ENCODE data around the gene MYO19. TPM values are rescaled to one million over a fixed set of nuclear protein-coding genes. Genes with fewer than 3 reads are reported as not detected.

Gene MYO19
- total RNA-seq, 1 donor from 2014 or later: 20.9 TPM

DNA sequence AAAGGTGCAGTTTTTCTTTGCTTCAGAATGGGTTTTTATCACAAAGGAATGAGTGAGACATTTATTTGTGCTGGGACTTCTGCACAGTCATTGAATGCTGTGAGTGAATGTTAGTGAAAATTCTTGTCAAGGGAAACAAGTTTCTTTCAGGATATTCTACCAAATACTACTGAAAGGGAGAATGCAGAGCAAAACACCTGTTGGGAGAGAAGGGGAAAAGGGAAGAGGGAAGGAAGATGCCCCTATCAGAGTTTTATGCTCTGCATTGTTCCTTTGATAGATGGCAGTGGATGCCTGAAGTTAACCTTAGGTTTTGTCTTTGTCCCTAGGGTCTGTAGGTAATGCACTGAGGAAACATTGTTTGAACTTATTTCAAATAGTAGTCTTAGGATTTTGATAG, 13.1 kb upstream of the MYO19 start:
- H3K4me1 ChIP-seq (ENCODE audit: control insufficient read depth in 3 of 3, insufficient read depth in 3 of 3, low read length in 3 of 3): peaks cover 30 to 40% (median 34%) of the 10 kb centered on the region in 3 donors
- no peaks in the 10 kb centered on the region for H3K9me3 ChIP-seq (ENCODE audit: control insufficient read depth in 3 of 3, low read length in 3 of 3)
- H3K27ac ChIP-seq (ENCODE audit: low read depth, low read length): no peak overlapping the region
- no peaks in the 10 kb centered on the region for H3K36me3 ChIP-seq (ENCODE audit: control insufficient read depth in 3 of 3, insufficient read depth in 3 of 3, low read length in 3 of 3)
- H3K4me3 ChIP-seq (ENCODE audit: low read length in 3 of 3): peak overlapping the region in 1 of 3 donors; percentile 85
- H3K9ac ChIP-seq (ENCODE audit: low read depth in 1 of 3, low read length in 3 of 3): peak overlapping the region; percentile 0 to 34 (median 13)
- no peaks in the 10 kb centered on the region for H3K27me3 ChIP-seq (ENCODE audit: control insufficient read depth in 3 of 3, insufficient read depth in 3 of 3, low read length in 3 of 3)

DNA sequence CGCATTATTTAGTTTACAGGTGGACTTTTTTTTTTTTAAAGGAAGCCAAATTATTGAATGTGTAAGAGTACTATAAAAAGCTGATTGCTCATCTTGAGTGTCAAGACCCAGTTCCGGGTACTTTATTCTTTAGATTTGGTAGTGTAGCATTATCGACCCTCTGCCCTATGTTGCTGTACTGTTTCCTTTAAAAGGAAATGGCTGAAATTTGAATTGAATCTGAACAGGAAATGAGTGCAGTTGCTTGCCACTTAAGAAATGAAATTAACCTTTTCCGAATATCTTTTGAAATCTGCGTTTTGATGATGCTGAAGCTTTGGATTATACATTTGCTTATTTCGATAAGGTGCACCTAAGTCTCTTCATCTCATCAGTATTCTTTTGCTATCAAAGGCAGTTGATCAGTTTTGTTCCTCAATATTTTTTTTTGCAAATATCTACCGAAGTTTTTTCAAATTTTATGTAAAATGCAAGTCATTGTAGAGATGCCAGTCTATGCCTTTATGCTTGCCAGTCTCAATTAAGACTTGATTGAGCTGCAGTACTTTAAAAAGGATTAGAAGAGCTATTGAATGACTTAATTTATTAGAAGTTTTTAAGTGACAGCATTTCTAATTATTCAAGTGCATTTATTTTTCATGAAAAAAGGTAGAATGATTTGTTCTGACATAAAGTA, 11.9 kb upstream of the MYO19 start:
- no peaks in the 10 kb centered on the region for H3K27me3 ChIP-seq (ENCODE audit: control insufficient read depth in 3 of 3, insufficient read depth in 3 of 3, low read length in 3 of 3)
- peaks cover 30 to 40% (median 34%) of the 10 kb centered on the region in 3 donors for H3K4me1 ChIP-seq (ENCODE audit: control insufficient read depth in 3 of 3, insufficient read depth in 3 of 3, low read length in 3 of 3)
- no peaks in the 10 kb centered on the region for H3K9me3 ChIP-seq (ENCODE audit: control insufficient read depth in 3 of 3, low read length in 3 of 3)
- H3K27ac ChIP-seq (ENCODE audit: low read depth, low read length): peak overlapping the region; percentile 100
- no peaks in the 10 kb centered on the region for H3K36me3 ChIP-seq (ENCODE audit: control insufficient read depth in 3 of 3, insufficient read depth in 3 of 3, low read length in 3 of 3)
- peak overlapping the region; percentile 81 to 97 (median 90) for H3K9ac ChIP-seq (ENCODE audit: low read depth in 1 of 3, low read length in 3 of 3)
- H3K4me3 ChIP-seq (ENCODE audit: low read length in 3 of 3): peak overlapping the region; percentile 80 to 88 (median 85)

DNA sequence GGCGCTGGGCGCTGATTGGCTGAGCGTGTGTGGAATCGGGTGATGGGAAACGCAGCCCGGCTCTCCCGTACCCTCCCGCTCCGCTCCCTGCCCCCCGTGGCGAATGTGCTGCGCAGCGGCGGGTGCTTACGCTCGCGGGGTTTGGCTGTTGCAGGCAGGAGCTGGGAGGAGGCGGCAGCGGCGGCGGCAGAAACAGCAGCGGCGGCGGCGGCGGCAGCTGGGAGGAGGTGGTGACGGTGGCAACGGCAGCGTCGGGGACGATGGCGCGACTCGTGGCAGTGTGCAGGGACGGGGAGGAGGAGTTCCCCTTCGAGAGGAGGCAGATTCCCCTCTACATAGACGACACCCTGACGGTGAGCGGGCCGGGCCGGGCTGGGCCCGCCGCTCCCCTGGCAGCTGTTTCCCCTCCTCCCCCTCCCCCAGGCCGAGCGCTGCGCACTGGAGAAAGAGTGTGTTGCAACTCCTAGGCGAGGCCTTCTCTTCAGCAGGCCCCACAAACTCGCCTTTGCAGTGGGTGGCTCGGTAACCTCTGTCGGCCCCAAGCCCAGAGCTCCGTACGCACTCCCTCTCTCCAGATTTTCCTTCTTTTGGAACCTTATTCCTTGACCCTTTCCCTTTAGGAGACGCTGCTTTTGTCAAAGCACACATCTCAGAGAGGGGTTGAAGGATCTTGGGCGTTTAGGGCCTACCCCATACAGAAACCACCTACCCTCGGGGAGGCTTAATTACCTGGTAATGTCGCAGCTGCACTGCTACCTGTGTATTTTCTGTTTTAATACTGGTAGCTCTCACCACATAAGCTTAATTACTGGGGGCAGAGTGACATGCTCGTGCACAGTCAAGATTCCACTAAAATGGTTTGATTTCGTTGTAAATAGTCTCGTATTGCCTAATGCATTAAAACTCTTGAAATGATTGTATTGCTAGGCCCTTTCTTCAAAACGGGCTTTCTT, 11.1 kb upstream of the MYO19 start:
- no peaks in the 10 kb centered on the region for H3K27me3 ChIP-seq (ENCODE audit: control insufficient read depth in 3 of 3, insufficient read depth in 3 of 3, low read length in 3 of 3)
- peak overlapping the region; percentile 100 for H3K27ac ChIP-seq (ENCODE audit: low read depth, low read length)
- peak overlapping the region; percentile 80 to 88 (median 85) for H3K4me3 ChIP-seq (ENCODE audit: low read length in 3 of 3)
- no peaks in the 10 kb centered on the region for H3K9me3 ChIP-seq (ENCODE audit: control insufficient read depth in 3 of 3, low read length in 3 of 3)
- no peaks in the 10 kb centered on the region for H3K36me3 ChIP-seq (ENCODE audit: control insufficient read depth in 3 of 3, insufficient read depth in 3 of 3, low read length in 3 of 3)
- H3K4me1 ChIP-seq (ENCODE audit: control insufficient read depth in 3 of 3, insufficient read depth in 3 of 3, low read length in 3 of 3): peaks cover 30 to 40% (median 34%) of the 10 kb centered on the region in 3 donors
- peak overlapping the region; percentile 81 to 97 (median 90) for H3K9ac ChIP-seq (ENCODE audit: low read depth in 1 of 3, low read length in 3 of 3)

DNA sequence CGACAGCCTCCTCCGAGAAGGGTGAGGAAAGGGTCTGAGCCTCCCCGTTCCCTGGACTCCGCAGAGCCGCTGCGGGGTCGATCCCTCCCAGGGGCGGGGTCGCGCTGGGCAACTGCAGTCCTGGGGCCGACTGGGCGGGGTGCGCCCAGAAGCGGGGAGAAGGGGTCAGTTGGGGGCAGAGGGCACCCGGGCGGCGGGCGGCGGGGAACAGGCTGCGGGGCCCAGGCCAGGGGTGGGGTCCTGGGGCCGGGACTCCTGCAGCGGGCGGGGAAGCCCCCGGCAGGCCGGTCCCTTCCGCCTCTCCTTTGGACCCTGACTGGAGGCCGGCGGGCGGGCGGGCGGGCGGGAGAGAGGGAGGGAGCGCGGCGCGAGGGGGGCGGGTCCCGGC, 10.4 kb upstream of the MYO19 start:
- H3K4me3 ChIP-seq (ENCODE audit: low read length in 3 of 3): peak overlapping the region; percentile 94 to 99 (median 99)
- peaks cover 30 to 40% (median 34%) of the 10 kb centered on the region in 3 donors for H3K4me1 ChIP-seq (ENCODE audit: control insufficient read depth in 3 of 3, insufficient read depth in 3 of 3, low read length in 3 of 3)
- H3K9me3 ChIP-seq (ENCODE audit: control insufficient read depth in 3 of 3, low read length in 3 of 3): no peaks in the 10 kb centered on the region
- H3K9ac ChIP-seq (ENCODE audit: low read depth in 1 of 3, low read length in 3 of 3): peak overlapping the region; percentile 100
- H3K36me3 ChIP-seq (ENCODE audit: control insufficient read depth in 3 of 3, insufficient read depth in 3 of 3, low read length in 3 of 3): no peaks in the 10 kb centered on the region
- H3K27me3 ChIP-seq (ENCODE audit: control insufficient read depth in 3 of 3, insufficient read depth in 3 of 3, low read length in 3 of 3): no peaks in the 10 kb centered on the region
- peak overlapping the region; percentile 100 for H3K27ac ChIP-seq (ENCODE audit: low read depth, low read length)

DNA sequence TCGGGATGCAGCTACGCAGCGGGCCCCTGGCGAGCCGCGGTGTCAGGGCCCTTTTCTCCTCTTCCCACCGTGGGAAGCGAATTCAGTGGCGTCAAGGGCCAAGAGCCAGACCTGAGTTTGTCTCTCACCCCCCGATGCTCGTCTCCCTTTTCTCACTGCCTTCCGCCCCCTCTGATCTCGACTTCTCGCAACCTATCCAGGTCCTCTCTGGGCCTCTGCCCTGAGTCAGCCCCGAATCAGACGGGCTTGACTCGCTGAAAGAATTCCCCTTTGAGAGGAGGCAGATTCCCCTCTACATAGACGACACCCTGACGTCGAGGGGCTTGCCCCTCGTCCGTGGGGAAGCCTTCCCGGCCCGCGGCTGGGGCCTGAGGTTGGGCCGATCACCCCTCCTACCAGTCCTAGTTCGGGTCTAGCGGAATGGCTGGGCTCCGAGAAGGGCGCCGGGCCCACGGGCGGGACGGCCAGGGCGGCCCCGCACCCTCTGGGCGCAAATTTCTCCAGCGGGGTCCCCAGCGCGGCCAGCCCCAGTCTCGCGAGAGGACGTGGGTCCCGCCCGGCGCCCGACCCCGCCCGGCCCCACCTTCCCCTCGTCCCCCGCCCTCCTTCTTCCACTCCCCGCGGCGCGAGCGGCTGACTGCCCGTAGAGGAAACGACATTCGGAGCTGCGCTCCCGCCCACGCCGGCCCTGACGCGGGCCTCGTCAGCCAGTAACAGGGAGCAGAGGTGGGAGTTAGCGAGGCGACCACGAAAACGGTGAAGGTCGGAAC, 9.8 kb upstream of the MYO19 start, which contains the start of gene GGNBP2:
TSS of gene GGNBP2 (plus strand) at position 613 of the 770 bp plus-strand sequence. CDS start 806 bp downstream, outside the sequence.
- Histone ChIP-seq H3K9ac (ENCODE audit: low read depth in 1 of 3, low read length in 3 of 3) (peak within 1 kb of the TSS; percentile 100), H3K27me3 (ENCODE audit: control insufficient read depth in 3 of 3, insufficient read depth in 3 of 3, low read length in 3 of 3) (no peaks in the 10 kb centered on the region), H3K9me3 (ENCODE audit: control insufficient read depth in 3 of 3, low read length in 3 of 3) (no peaks in the 10 kb centered on the region), H3K27ac (ENCODE audit: low read depth, low read length) (peak within 1 kb of the TSS; percentile 100), H3K36me3 (ENCODE audit: control insufficient read depth in 3 of 3, insufficient read depth in 3 of 3, low read length in 3 of 3) (no peaks in the 10 kb centered on the region), H3K4me3 (ENCODE audit: low read length in 3 of 3) (peak within 1 kb of the TSS; percentile 95 to 99 (median 99)), H3K4me1 (ENCODE audit: control insufficient read depth in 3 of 3, insufficient read depth in 3 of 3, low read length in 3 of 3) (peaks cover 30 to 40% (median 34%) of the 10 kb centered on the region in 3 donors)

DNA sequence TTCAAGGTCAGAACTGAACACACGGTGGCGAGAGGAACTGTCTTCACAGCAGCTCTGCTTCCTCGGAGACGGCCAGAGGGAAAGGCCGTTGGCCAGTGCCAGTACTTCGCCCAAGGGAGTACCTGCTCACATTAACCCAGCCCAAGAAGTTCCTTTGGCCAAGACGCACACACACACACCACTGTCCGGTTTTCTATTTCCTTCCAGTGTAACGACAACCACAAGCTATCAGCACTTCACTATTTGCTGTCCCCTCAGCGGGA, 9.3 kb upstream of the MYO19 start:
- Histone ChIP-seq H3K9ac (ENCODE audit: low read depth in 1 of 3, low read length in 3 of 3) (peak overlapping the region; percentile 100), H3K27ac (ENCODE audit: low read depth, low read length) (peak overlapping the region; percentile 100), H3K36me3 (ENCODE audit: control insufficient read depth in 3 of 3, insufficient read depth in 3 of 3, low read length in 3 of 3) (peaks cover 0 to 2% (median 0%) of the 10 kb centered on the region in 3 donors), H3K4me3 (ENCODE audit: low read length in 3 of 3) (peak overlapping the region; percentile 95 to 99 (median 99)), H3K9me3 (ENCODE audit: control insufficient read depth in 3 of 3, low read length in 3 of 3) (no peaks in the 10 kb centered on the region), H3K27me3 (ENCODE audit: control insufficient read depth in 3 of 3, insufficient read depth in 3 of 3, low read length in 3 of 3) (no peaks in the 10 kb centered on the region), H3K4me1 (ENCODE audit: control insufficient read depth in 3 of 3, insufficient read depth in 3 of 3, low read length in 3 of 3) (peaks cover 30 to 40% (median 34%) of the 10 kb centered on the region in 3 donors)

DNA sequence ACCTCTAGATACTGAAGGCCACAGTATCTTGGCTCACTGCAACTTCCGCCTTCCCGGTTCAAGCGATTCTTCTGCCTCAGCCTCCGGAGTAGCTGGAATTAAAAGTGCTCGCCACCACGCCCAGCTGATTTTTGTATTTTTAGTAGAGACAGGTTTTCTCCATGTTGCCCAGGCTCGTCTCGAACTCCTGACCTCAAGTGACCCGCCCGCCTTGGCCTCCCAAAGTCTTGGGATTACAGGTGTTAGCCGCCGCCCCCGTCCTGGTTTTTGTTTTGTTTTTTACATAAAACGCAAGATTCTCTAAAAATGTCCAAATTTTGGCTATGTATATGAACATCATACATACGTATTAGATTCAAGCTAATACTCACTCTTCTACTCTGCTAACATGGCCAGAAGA, 8.1 kb upstream of the MYO19 start:
- Histone ChIP-seq H3K9ac (ENCODE audit: low read depth in 1 of 3, low read length in 3 of 3) (no peak overlapping the region), H3K4me1 (ENCODE audit: control insufficient read depth in 3 of 3, insufficient read depth in 3 of 3, low read length in 3 of 3) (peaks cover 25 to 35% (median 29%) of the 10 kb centered on the region in 3 donors), H3K4me3 (ENCODE audit: low read length in 3 of 3) (no peak overlapping the region), H3K9me3 (ENCODE audit: control insufficient read depth in 3 of 3, low read length in 3 of 3) (no peaks in the 10 kb centered on the region), H3K36me3 (ENCODE audit: control insufficient read depth in 3 of 3, insufficient read depth in 3 of 3, low read length in 3 of 3) (peaks cover 0 to 8% (median 2%) of the 10 kb centered on the region in 3 donors), H3K27me3 (ENCODE audit: control insufficient read depth in 3 of 3, insufficient read depth in 3 of 3, low read length in 3 of 3) (no peaks in the 10 kb centered on the region), H3K27ac (ENCODE audit: low read depth, low read length) (no peak overlapping the region)

DNA sequence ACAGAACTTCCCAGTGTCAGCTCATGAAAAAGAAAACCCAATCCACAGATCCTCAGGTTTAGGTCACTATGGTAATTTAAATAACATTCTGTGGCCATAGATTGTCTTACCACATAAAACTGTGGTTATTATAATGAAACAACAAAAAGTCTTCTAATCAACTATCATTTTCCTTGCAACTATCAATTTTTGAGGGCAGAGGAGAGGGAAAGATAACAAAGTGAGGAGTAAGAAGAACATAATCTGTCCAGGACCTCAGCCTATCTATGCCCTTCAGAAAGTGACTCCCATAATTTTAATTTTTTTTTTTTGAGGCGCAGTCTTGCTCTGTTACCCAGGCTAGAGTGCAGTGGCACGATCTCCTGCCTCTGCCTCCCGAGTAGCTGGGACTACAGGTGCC, 6.0 kb upstream of the MYO19 start:
- no peak overlapping the region for H3K27ac ChIP-seq (ENCODE audit: low read depth, low read length)
- H3K4me3 ChIP-seq (ENCODE audit: low read length in 3 of 3): no peak overlapping the region

DNA sequence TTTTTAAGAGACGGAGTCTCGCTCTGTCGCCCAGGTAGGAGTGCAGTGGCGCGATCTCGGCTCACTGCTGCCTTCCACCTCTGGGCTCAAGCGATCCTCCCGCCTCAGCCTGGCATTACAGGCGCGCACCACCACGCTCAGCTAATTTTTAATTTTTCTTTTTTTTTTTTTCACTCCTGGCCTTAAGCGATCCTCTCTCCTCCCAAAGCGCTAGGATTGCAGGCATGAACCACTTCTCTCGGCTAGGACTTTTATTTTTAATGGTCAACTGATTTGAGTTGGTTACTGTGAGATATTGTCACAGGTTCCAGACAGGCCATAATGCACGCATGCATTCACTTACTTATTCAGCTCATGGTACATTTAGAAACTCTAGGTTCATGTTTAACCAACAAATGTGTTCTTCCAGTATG, 1.0 kb upstream of the MYO19 start:
- H3K4me3 ChIP-seq (ENCODE audit: low read length in 3 of 3): peak overlapping the region; percentile 92 to 99 (median 98)
- H3K36me3 ChIP-seq (ENCODE audit: control insufficient read depth in 3 of 3, insufficient read depth in 3 of 3, low read length in 3 of 3): peaks cover 16 to 34% (median 22%) of the 10 kb centered on the region in 3 donors
- H3K9ac ChIP-seq (ENCODE audit: low read depth in 1 of 3, low read length in 3 of 3): peak overlapping the region; percentile 45 to 100 (median 99)
- no peaks in the 10 kb centered on the region for H3K9me3 ChIP-seq (ENCODE audit: control insufficient read depth in 3 of 3, low read length in 3 of 3)
- H3K4me1 ChIP-seq (ENCODE audit: control insufficient read depth in 3 of 3, insufficient read depth in 3 of 3, low read length in 3 of 3): peaks cover 12 to 30% (median 14%) of the 10 kb centered on the region in 3 donors
- no peaks in the 10 kb centered on the region for H3K27me3 ChIP-seq (ENCODE audit: control insufficient read depth in 3 of 3, insufficient read depth in 3 of 3, low read length in 3 of 3)
- H3K27ac ChIP-seq (ENCODE audit: low read depth, low read length): peak overlapping the region; percentile 99

More for the DNA sequence above, 6.0 kb upstream of the MYO19 start:
- H3K9me3 ChIP-seq (ENCODE audit: control insufficient read depth in 3 of 3, low read length in 3 of 3): no peaks in the 10 kb centered on the region
- peaks cover 0 to 8% (median 4%) of the 10 kb centered on the region in 3 donors for H3K36me3 ChIP-seq (ENCODE audit: control insufficient read depth in 3 of 3, insufficient read depth in 3 of 3, low read length in 3 of 3)
- no peak overlapping the region for H3K9ac ChIP-seq (ENCODE audit: low read depth in 1 of 3, low read length in 3 of 3)
- H3K4me1 ChIP-seq (ENCODE audit: control insufficient read depth in 3 of 3, insufficient read depth in 3 of 3, low read length in 3 of 3): peaks cover 10 to 19% (median 13%) of the 10 kb centered on the region in 3 donors
- no peaks in the 10 kb centered on the region for H3K27me3 ChIP-seq (ENCODE audit: control insufficient read depth in 3 of 3, insufficient read depth in 3 of 3, low read length in 3 of 3)
